Osteoblast (primary cell): ENCODE measurements around the gene C1QA. TPM values are rescaled to one million over a fixed set of nuclear protein-coding genes. Genes with fewer than 3 reads are reported as not detected.

Experiments used
- DNase-seq: peaks from one replicate; pipeline ENCODE4 v3.0.0; 2011; ENCODE audit warnings: low spot score, mixed read lengths; ENCODE audit not compliant: insufficient read length; ENCODE audit errors: missing footprints
- H2AFZ ChIP-seq: 2 replicates; pipeline ENCODE4 v1.6.0; 2011; ENCODE audit warnings: mild to moderate bottlenecking, low read length
- H3K27ac ChIP-seq: 2 replicates; pipeline ENCODE4 v1.5.1; 2011; ENCODE audit warnings: mild to moderate bottlenecking, low read depth, low read length, moderate library complexity
- H3K27me3 ChIP-seq: 2 replicates; pipeline ENCODE4 v1.6.0; 2012; ENCODE audit warnings: mild to moderate bottlenecking, control low read depth, inconsistent platforms, low read length, moderate library complexity; ENCODE audit not compliant: insufficient read depth
- H3K36me3 ChIP-seq: 2 replicates; pipeline ENCODE4 v1.5.1; 2011; ENCODE audit warnings: mild to moderate bottlenecking, low read length, control low read depth, moderate library complexity; ENCODE audit not compliant: insufficient read depth
- H3K4me1 ChIP-seq: 2 replicates; pipeline ENCODE4 v1.5.1; 2011; ENCODE audit warnings: mild to moderate bottlenecking, low read length, control low read depth, moderate library complexity; ENCODE audit not compliant: insufficient read depth
- H3K4me2 ChIP-seq: 2 replicates; pipeline ENCODE4 v1.6.0; 2011; ENCODE audit warnings: mild to moderate bottlenecking, low read length; ENCODE audit not compliant: insufficient read depth
- H3K4me3 ChIP-seq: fragments of 200-600 bp; sonication (generic); 3 replicates; pipeline ENCODE4 v1.5.1; 2012; ENCODE audit warnings: mild to moderate bottlenecking, low read length, inconsistent platforms; ENCODE audit not compliant: insufficient read depth
- H3K79me2 ChIP-seq: 2 replicates; pipeline ENCODE4 v1.6.0; 2012; ENCODE audit warnings: mild to moderate bottlenecking, low read length, control low read depth, inconsistent platforms; ENCODE audit not compliant: insufficient read depth
- H3K9me3 ChIP-seq: 2 replicates; pipeline ENCODE4 v1.5.1; 2011; ENCODE audit warnings: low read depth, low read length, control low read depth
- H4K20me1 ChIP-seq: 2 replicates; pipeline ENCODE4 v1.6.0; 2012; ENCODE audit warnings: mild to moderate bottlenecking, low read length, control low read depth; ENCODE audit not compliant: insufficient read depth
- total RNA-seq: library from RNA; depleted of rRNA; stranded (reverse); fragments of >200 nt; gene quantifications from 2 replicates; pipeline ENCODE4 v1.2.3, GENCODE V29; 2012
- TF ChIP-seq, protein P1 (sequence below): IDR thresholded peaks from 2 replicates; pipeline ENCODE4 v1.5.1; 2011; ENCODE audit warnings: mild to moderate bottlenecking, low read depth, low read length, moderate library complexity; ENCODE audit errors: extremely low read depth

Gene C1QA, protein sequence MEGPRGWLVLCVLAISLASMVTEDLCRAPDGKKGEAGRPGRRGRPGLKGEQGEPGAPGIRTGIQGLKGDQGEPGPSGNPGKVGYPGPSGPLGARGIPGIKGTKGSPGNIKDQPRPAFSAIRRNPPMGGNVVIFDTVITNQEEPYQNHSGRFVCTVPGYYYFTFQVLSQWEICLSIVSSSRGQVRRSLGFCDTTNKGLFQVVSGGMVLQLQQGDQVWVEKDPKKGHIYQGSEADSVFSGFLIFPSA
- 1.1 TPM in 1 of 2 replicates, not detected in the other for total RNA-seq

DNA sequence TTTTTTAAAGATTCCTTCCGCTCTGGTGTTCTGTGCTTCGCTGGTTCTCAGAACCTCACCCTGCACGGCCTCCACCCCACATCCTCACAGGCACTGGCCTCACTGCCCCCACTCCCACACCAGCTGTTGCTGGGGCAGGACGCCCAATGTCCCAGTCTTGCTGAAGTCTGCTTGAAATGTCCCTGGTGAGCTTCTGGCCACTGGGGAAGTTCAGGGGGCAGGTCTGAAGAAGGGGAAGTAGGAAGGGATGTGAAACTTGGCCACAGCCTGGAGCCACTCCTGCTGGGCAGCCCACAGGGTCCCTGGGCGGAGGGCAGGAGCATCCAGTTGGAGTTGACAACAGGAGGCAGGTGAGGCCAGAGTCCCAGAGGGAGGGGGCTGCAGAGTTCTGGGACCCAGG lies at the start of gene C1QA:
Gene C1QA (plus strand): TSS at position 276 of the 400 bp plus-strand sequence. CDS start 989 bp downstream, outside the sequence.
- no peaks in the 10 kb centered on the region for H3K79me2 ChIP-seq
- no peaks in the 10 kb centered on the region for H3K36me3 ChIP-seq
- H4K20me1 ChIP-seq, result no peaks in the 10 kb centered on the region
- H3K27ac ChIP-seq, result no peak within 1 kb of the TSS
- peaks cover 21% of the 10 kb centered on the region for H3K27me3 ChIP-seq
- H3K9me3 ChIP-seq, result no peaks in the 10 kb centered on the region
- TF ChIP-seq, protein P1, sequence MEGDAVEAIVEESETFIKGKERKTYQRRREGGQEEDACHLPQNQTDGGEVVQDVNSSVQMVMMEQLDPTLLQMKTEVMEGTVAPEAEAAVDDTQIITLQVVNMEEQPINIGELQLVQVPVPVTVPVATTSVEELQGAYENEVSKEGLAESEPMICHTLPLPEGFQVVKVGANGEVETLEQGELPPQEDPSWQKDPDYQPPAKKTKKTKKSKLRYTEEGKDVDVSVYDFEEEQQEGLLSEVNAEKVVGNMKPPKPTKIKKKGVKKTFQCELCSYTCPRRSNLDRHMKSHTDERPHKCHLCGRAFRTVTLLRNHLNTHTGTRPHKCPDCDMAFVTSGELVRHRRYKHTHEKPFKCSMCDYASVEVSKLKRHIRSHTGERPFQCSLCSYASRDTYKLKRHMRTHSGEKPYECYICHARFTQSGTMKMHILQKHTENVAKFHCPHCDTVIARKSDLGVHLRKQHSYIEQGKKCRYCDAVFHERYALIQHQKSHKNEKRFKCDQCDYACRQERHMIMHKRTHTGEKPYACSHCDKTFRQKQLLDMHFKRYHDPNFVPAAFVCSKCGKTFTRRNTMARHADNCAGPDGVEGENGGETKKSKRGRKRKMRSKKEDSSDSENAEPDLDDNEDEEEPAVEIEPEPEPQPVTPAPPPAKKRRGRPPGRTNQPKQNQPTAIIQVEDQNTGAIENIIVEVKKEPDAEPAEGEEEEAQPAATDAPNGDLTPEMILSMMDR, result no peak
- peak; percentile 18 for DNase-seq
- H3K4me2 ChIP-seq, result no peak within 1 kb of the TSS
- no peaks in the 10 kb centered on the region for H3K4me1 ChIP-seq
- H3K4me3 ChIP-seq, result no peak within 1 kb of the TSS
- H2AFZ ChIP-seq, result no peak within 1 kb of the TSS

DNA sequence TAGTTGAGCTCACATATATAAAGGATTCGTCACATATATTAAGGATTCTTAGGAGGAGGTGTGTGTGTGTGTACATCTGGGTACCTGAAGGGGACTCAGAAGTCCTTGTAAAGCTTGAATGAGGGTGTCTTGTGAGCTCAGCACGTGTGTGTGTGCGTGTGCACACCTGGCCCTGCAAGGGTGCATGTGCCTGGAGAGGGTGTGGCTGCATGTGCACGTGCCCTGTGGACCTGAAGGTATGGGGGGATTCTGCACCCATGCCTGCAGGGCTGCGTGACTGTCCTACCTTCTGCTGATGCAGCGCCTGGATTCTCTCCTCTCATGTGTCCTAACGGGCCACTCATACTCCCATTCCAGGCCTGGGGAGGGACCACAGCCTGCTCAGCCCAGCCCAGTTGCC lies 49.2 kb upstream of the C1QA start:
- no peak overlapping the region for H3K4me2 ChIP-seq
- peaks cover 8% of the 10 kb centered on the region for H3K27me3 ChIP-seq
- H3K4me3 ChIP-seq, result no peak overlapping the region
- TF ChIP-seq, protein P1, result no peak
- H3K36me3 ChIP-seq, result no peaks in the 10 kb centered on the region
- no peaks in the 10 kb centered on the region for H3K79me2 ChIP-seq
- H3K27ac ChIP-seq, result no peak overlapping the region
- H3K9me3 ChIP-seq, result no peaks in the 10 kb centered on the region
- no peaks in the 10 kb centered on the region for H4K20me1 ChIP-seq
- DNase-seq, result peak; percentile 43
- H2AFZ ChIP-seq, result no peak overlapping the region
- H3K4me1 ChIP-seq, result no peaks in the 10 kb centered on the region

DNA sequence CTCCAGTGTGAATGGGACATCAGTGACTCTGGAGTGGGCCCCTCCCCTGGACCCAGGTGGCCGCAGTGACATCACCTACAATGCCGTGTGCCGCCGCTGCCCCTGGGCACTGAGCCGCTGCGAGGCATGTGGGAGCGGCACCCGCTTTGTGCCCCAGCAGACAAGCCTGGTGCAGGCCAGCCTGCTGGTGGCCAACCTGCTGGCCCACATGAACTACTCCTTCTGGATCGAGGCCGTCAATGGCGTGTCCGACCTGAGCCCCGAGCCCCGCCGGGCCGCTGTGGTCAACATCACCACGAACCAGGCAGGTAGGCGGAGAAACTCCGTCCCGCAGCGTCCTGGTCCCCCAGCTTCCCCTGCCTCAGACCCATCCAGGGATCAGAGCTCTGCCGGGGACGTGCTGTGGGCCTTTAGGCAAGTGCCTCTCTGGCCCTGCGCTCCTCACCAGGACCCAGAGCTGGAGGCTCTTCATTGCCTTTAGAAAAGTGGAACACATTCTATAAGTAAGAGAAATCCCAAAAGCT lies 47.5 kb upstream of the C1QA start:
- H4K20me1 ChIP-seq, result no peaks in the 10 kb centered on the region
- TF ChIP-seq, protein P1, result no peak
- H3K9me3 ChIP-seq, result no peaks in the 10 kb centered on the region
- no peaks in the 10 kb centered on the region for H3K79me2 ChIP-seq
- H3K36me3 ChIP-seq, result no peaks in the 10 kb centered on the region
- H3K4me1 ChIP-seq, result no peaks in the 10 kb centered on the region
- peaks cover 20% of the 10 kb centered on the region for H3K27me3 ChIP-seq
- no peak overlapping the region for H2AFZ ChIP-seq
- no peak overlapping the region for H3K4me3 ChIP-seq
- H3K4me2 ChIP-seq, result no peak overlapping the region
- DNase-seq, result peak; percentile 47
- no peak overlapping the region for H3K27ac ChIP-seq

DNA sequence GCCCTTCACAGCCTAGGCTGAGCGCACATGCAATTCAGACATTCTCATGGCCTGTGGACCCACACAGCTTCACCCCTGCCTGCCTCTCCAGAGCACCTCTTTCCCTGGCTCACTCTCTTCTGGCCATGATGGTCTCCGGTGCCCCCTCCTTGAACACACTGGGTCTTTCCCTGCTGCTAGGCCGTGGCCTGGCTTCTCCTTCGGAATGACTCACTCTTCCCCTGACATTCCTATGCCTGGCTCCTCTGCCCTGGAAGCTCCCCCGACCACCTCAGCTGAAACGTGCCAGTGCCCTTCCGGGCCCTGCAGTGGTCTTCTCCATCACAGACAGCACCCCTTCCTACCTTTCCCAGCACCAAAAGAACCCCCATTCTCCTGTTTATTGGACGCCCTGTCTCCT lies 44.9 kb upstream of the C1QA start:
- Histone ChIP-seq H3K79me2 (no peaks in the 10 kb centered on the region), H3K4me2 (no peak overlapping the region), H3K9me3 (no peaks in the 10 kb centered on the region), H3K4me3 (no peak overlapping the region), H3K27ac (no peak overlapping the region), H3K27me3 (peaks cover 24% of the 10 kb centered on the region), H2AFZ (no peak overlapping the region), H3K36me3 (no peaks in the 10 kb centered on the region), H4K20me1 (no peaks in the 10 kb centered on the region), H3K4me1 (no peaks in the 10 kb centered on the region)
- DNase-seq, result peak; percentile 83
- TF ChIP-seq, protein P1, result no peak
